ENCODE data around the gene MIR17HG.

GRCh38 chr13:91298060-91298459 is 49.4 kb upstream of the MIR17HG start:
- TF ChIP-seq EP300 (conservative IDR thresholded peaks at IDR 0.05; ENCODE audit: poor library complexity, severe bottlenecking), result no peak
- no peak for TF ChIP-seq POLR2AphosphoS5 (IDR thresholded peaks at IDR 0.05)
- no peak for TF ChIP-seq CTCF (IDR thresholded peaks at IDR 0.05; ENCODE audit: poor library complexity, severe bottlenecking)
- TF ChIP-seq EZH2 (IDR thresholded peaks at IDR 0.05; ENCODE audit: borderline replicate concordance, insufficient read depth, low read length, poor library complexity, severe bottlenecking), result no peak
- TF ChIP-seq, protein P1, sequence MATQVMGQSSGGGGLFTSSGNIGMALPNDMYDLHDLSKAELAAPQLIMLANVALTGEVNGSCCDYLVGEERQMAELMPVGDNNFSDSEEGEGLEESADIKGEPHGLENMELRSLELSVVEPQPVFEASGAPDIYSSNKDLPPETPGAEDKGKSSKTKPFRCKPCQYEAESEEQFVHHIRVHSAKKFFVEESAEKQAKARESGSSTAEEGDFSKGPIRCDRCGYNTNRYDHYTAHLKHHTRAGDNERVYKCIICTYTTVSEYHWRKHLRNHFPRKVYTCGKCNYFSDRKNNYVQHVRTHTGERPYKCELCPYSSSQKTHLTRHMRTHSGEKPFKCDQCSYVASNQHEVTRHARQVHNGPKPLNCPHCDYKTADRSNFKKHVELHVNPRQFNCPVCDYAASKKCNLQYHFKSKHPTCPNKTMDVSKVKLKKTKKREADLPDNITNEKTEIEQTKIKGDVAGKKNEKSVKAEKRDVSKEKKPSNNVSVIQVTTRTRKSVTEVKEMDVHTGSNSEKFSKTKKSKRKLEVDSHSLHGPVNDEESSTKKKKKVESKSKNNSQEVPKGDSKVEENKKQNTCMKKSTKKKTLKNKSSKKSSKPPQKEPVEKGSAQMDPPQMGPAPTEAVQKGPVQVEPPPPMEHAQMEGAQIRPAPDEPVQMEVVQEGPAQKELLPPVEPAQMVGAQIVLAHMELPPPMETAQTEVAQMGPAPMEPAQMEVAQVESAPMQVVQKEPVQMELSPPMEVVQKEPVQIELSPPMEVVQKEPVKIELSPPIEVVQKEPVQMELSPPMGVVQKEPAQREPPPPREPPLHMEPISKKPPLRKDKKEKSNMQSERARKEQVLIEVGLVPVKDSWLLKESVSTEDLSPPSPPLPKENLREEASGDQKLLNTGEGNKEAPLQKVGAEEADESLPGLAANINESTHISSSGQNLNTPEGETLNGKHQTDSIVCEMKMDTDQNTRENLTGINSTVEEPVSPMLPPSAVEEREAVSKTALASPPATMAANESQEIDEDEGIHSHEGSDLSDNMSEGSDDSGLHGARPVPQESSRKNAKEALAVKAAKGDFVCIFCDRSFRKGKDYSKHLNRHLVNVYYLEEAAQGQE (IDR thresholded peaks at IDR 0.05; ENCODE audit: borderline replicate concordance), result no peak

Measured in neural cell (in vitro differentiated cells).